ENCODE results near the gene OR51G1.
A peak's percentile ranks its signal among the peaks of the same experiment; 100 is the strongest.
"Not testable (repeated sequence)": the region's sequence is repeated elsewhere in the genome, so short reads cannot be mapped to it uniquely, and the experiment has no call there.

The OR51G1 gene

GRCh38 chr11:4924239-4924638 is at the start of gene OR51G1:
Gene OR51G1, minus strand, starts transcription at chr11:4924339. Its CDS starts 0 bp downstream, at chr11:4924339.
- in situ Hi-C loops (cut with HindIII; ENCODE audit: low pct_ligation_motif_present, low pct_unique_long_range_greater_than_20kb, low sequenced_read_pairs): no loop called here
- no peak for DNase-seq

- DNase-seq: no peak
- in situ Hi-C loops (cut with HindIII; ENCODE audit: low pct_ligation_motif_present, low pct_unique_long_range_greater_than_20kb, low sequenced_read_pairs): no loop called here
Observed at GRCh38 chr11:4962816-4963215, 38.7 kb upstream of the OR51G1 start.

GRCh38 chr11:4960877-4961276 is 36.7 kb upstream of the OR51G1 start:
- in situ Hi-C loops (cut with HindIII; ENCODE audit: low pct_ligation_motif_present, low pct_unique_long_range_greater_than_20kb, low sequenced_read_pairs): no loop called here
- no peak for DNase-seq

GRCh38 chr11:4957396-4957795 is 33.3 kb upstream of the OR51G1 start:
- no peak for DNase-seq
- in situ Hi-C loops (cut with HindIII; ENCODE audit: low pct_ligation_motif_present, low pct_unique_long_range_greater_than_20kb, low sequenced_read_pairs): no loop called here

GRCh38 chr11:4955613-4956012 is 31.5 kb upstream of the OR51G1 start, which contains the start of gene OR51A2:
Gene OR51A2, minus strand, starts transcription at chr11:4955713. Its CDS starts 0 bp downstream, at chr11:4955713.
- DNase-seq; in situ Hi-C loops (cut with HindIII; ENCODE audit: low pct_ligation_motif_present, low pct_unique_long_range_greater_than_20kb, low sequenced_read_pairs): not testable (repeated sequence)

GRCh38 chr11:4947505-4947904 is 23.4 kb upstream of the OR51G1 start, which contains the start of gene OR51A4:
Gene OR51A4, minus strand, starts transcription at chr11:4947605. Its CDS starts 505 bp downstream, at chr11:4947100.
- DNase-seq: no peak
- in situ Hi-C loops (cut with HindIII; ENCODE audit: low pct_ligation_motif_present, low pct_unique_long_range_greater_than_20kb, low sequenced_read_pairs): no loop called here

GRCh38 chr11:4936745-4937144 is 12.6 kb upstream of the OR51G1 start:
- in situ Hi-C loops (cut with HindIII; ENCODE audit: low pct_ligation_motif_present, low pct_unique_long_range_greater_than_20kb, low sequenced_read_pairs): no loop called here

GRCh38 chr11:4932751-4933150 is 8.6 kb upstream of the OR51G1 start:
- in situ Hi-C loops (cut with HindIII; ENCODE audit: low pct_ligation_motif_present, low pct_unique_long_range_greater_than_20kb, low sequenced_read_pairs): no loop called here
- DNase-seq: no peak

More at GRCh38 chr11:4936745-4937144, 12.6 kb upstream of the OR51G1 start:
- DNase-seq: no peak

GRCh38 chr11:4926608-4927007 is 2.5 kb upstream of the OR51G1 start:
- DNase-seq: no peak
- in situ Hi-C loops (cut with HindIII; ENCODE audit: low pct_ligation_motif_present, low pct_unique_long_range_greater_than_20kb, low sequenced_read_pairs): no loop called here

GRCh38 chr11:4922304-4922703 is 1.8 kb downstream of the OR51G1 start:
- no peak for DNase-seq
- in situ Hi-C loops (cut with HindIII; ENCODE audit: low pct_ligation_motif_present, low pct_unique_long_range_greater_than_20kb, low sequenced_read_pairs): no loop called here

- no peak for DNase-seq
- in situ Hi-C loops (cut with HindIII; ENCODE audit: low pct_ligation_motif_present, low pct_unique_long_range_greater_than_20kb, low sequenced_read_pairs): no loop called here
Observed at GRCh38 chr11:4921796-4922195, 2.3 kb downstream of the OR51G1 start.

GRCh38 chr11:4919250-4919649 is 4.9 kb downstream of the OR51G1 start, which contains the start of gene OR51G2:
Gene OR51G2, minus strand, starts transcription at chr11:4919350. Its CDS starts 3,687 bp downstream, at chr11:4915663.
- in situ Hi-C loops (cut with HindIII; ENCODE audit: low pct_ligation_motif_present, low pct_unique_long_range_greater_than_20kb, low sequenced_read_pairs): no loop called here
- DNase-seq: no peak

- in situ Hi-C loops (cut with HindIII; ENCODE audit: low pct_ligation_motif_present, low pct_unique_long_range_greater_than_20kb, low sequenced_read_pairs): no loop called here
- peak; percentile 34 for DNase-seq
Observed at GRCh38 chr11:4916581-4916980, 7.6 kb downstream of the OR51G1 start.

GRCh38 chr11:4903484-4903883 is 20.7 kb downstream of the OR51G1 start, which contains the start of gene OR51A7:
Gene OR51A7, plus strand, starts transcription at chr11:4903783. Its CDS starts 3,587 bp downstream, at chr11:4907370.
- in situ Hi-C loops (cut with HindIII; ENCODE audit: low pct_ligation_motif_present, low pct_unique_long_range_greater_than_20kb, low sequenced_read_pairs): no loop called here
- DNase-seq: no peak

GRCh38 chr11:4891996-4892640 is 32.0 kb downstream of the OR51G1 start:
- in situ Hi-C loops (cut with HindIII; ENCODE audit: low pct_ligation_motif_present, low pct_unique_long_range_greater_than_20kb, low sequenced_read_pairs): no loop called here
- peak; percentile 71 for DNase-seq

- DNase-seq: no peak
- in situ Hi-C loops (cut with HindIII; ENCODE audit: low pct_ligation_motif_present, low pct_unique_long_range_greater_than_20kb, low sequenced_read_pairs): no loop called here
Observed at GRCh38 chr11:4890279-4890678, 33.9 kb downstream of the OR51G1 start.

- no peak for DNase-seq
- in situ Hi-C loops (cut with HindIII; ENCODE audit: low pct_ligation_motif_present, low pct_unique_long_range_greater_than_20kb, low sequenced_read_pairs): no loop called here
Observed at GRCh38 chr11:4887591-4887990, 36.5 kb downstream of the OR51G1 start.

GRCh38 chr11:4886186-4886585 is 38.0 kb downstream of the OR51G1 start:
- no peak for DNase-seq
- in situ Hi-C loops (cut with HindIII; ENCODE audit: low pct_ligation_motif_present, low pct_unique_long_range_greater_than_20kb, low sequenced_read_pairs): no loop called here

GRCh38 chr11:4884361-4884760 is 39.8 kb downstream of the OR51G1 start:
- no peak for DNase-seq
- in situ Hi-C loops (cut with HindIII; ENCODE audit: low pct_ligation_motif_present, low pct_unique_long_range_greater_than_20kb, low sequenced_read_pairs): no loop called here

GRCh38 chr11:4882543-4882942 is 41.6 kb downstream of the OR51G1 start:
- in situ Hi-C loops (cut with HindIII; ENCODE audit: low pct_ligation_motif_present, low pct_unique_long_range_greater_than_20kb, low sequenced_read_pairs): no loop called here
- no peak for DNase-seq
